Astrocyte of the spinal cord (primary cell): Measurements from ENCODE around the gene RWDD1.
A peak's percentile ranks its signal among the peaks of the same experiment; 100 is the strongest.

Experiments
- DNase-seq: peaks from one replicate; pipeline ENCODE4 v3.0.0; 2011; ENCODE audit warnings: low read depth, low spot score
- H3K4me3 ChIP-seq: 2 replicates; pipeline ENCODE4 v1.5.1; 2011; ENCODE audit warnings: low read depth, mild to moderate bottlenecking, low read length, moderate library complexity
- CTCF ChIP-seq: IDR thresholded peaks from 2 replicates; pipeline ENCODE4 v1.5.1; 2012; ENCODE audit warnings: low read depth, mild to moderate bottlenecking, low read length, inconsistent platforms
- in situ Hi-C: cut with HindIII; loops from 2 replicates; pipeline ENCODE4 v1.10.0; 2017; ENCODE audit warnings: low sequenced_read_pairs

The RWDD1 gene

GRCh38 chr6:116570856-116571682, at the start of gene RWDD1:
Gene RWDD1 (plus strand): TSS chr6:116571504. CDS start chr6:116571583, 79 bp downstream.
- TF ChIP-seq CTCF, result no peak
- DNase-seq, result peak; percentile 100
- in situ Hi-C loops, result no loop called here
- H3K4me3 ChIP-seq, result peak within 1 kb of the TSS; percentile 70

GRCh38 chr6:116522896-116523295, 48.4 kb upstream of the RWDD1 start:
- in situ Hi-C loops, result no loop called here
- TF ChIP-seq CTCF, result no peak
- DNase-seq, result no peak
- H3K4me3 ChIP-seq, result no peak overlapping the region

GRCh38 chr6:116524236-116524635, 47.1 kb upstream of the RWDD1 start:
- no peak for TF ChIP-seq CTCF
- no peak for DNase-seq
- in situ Hi-C loops, result no loop called here
- H3K4me3 ChIP-seq, result no peak overlapping the region

GRCh38 chr6:116528133-116528532, 43.2 kb upstream of the RWDD1 start:
- no peak overlapping the region for H3K4me3 ChIP-seq
- no peak for DNase-seq
- in situ Hi-C loops, result no loop called here
- TF ChIP-seq CTCF, result no peak

GRCh38 chr6:116528780-116529179, 42.5 kb upstream of the RWDD1 start:
- H3K4me3 ChIP-seq, result no peak overlapping the region
- no peak for TF ChIP-seq CTCF
- in situ Hi-C loops, result no loop called here
- peak; percentile 7 for DNase-seq

- DNase-seq, result no peak
- no peak for TF ChIP-seq CTCF
- in situ Hi-C loops, result no loop called here
Measured at GRCh38 chr6:116529466-116530290, 41.6 kb upstream of the RWDD1 start.

More at GRCh38 chr6:116529466-116530290, 41.6 kb upstream of the RWDD1 start:
- H3K4me3 ChIP-seq, result no peak overlapping the region
